Loucy (cell line): ENCODE results near the gene CDKN1A.

ENCODE experiments used
- H2AFZ ChIP-seq: fragments of 200-600 bp; sonication (generic); 2 replicates; pipeline ENCODE4 v1.6.0; 2016; ENCODE audit warnings: antibody characterized with exemption, mild to moderate bottlenecking, low read length, moderate library complexity
- H3F3A ChIP-seq: fragments of 200-600 bp; 2 replicates; pipeline ENCODE4 v1.6.0; 2016; ENCODE audit warnings: antibody characterized with exemption, low read depth, mild to moderate bottlenecking
- H3K27me3 ChIP-seq: fragments of 200-600 bp; sonication (generic); 2 replicates; pipeline ENCODE4 v1.6.1; 2014; ENCODE audit warnings: low read length, mild to moderate bottlenecking; ENCODE audit not compliant: insufficient read depth, poor library complexity, severe bottlenecking
- H3K36me3 ChIP-seq: fragments of 200-600 bp; sonication (generic); 2 replicates; pipeline ENCODE4 v1.6.1; 2016; ENCODE audit warnings: low read length; ENCODE audit not compliant: insufficient read depth
- H3K4me1 ChIP-seq: fragments of 200-600 bp; sonication (generic); 2 replicates; pipeline ENCODE4 v1.5.1; 2014; ENCODE audit warnings: low read length, mild to moderate bottlenecking; ENCODE audit not compliant: insufficient read depth, poor library complexity, severe bottlenecking
- H3K4me2 ChIP-seq: fragments of 200-600 bp; sonication (generic); 2 replicates; pipeline ENCODE4 v1.6.0; 2014; ENCODE audit warnings: antibody characterized with exemption, low read length, low read depth, mild to moderate bottlenecking; ENCODE audit not compliant: poor library complexity, severe bottlenecking
- H3K4me3 ChIP-seq: fragments of 200-600 bp; sonication (generic); 2 replicates; pipeline ENCODE4 v1.5.1; 2014; ENCODE audit warnings: low read length, mild to moderate bottlenecking, mixed read lengths; ENCODE audit not compliant: poor library complexity, severe bottlenecking
- H3K79me2 ChIP-seq: fragments of 200-600 bp; sonication (generic); 2 replicates; pipeline ENCODE4 v1.6.1; 2014; ENCODE audit warnings: low read length; ENCODE audit not compliant: insufficient read depth
- H3K9ac ChIP-seq: fragments of 200-600 bp; sonication (generic); 2 replicates; pipeline ENCODE4 v1.6.0; 2014; ENCODE audit warnings: mild to moderate bottlenecking, low read depth, low read length, moderate library complexity; ENCODE audit not compliant: poor library complexity, severe bottlenecking
- H3K9me2 ChIP-seq: fragments of 200-600 bp; sonication (generic); replicated peaks from 2 replicates; pipeline ENCODE4 v1.6.1; 2016; ENCODE audit warnings: low read depth, low read length, mixed read lengths
- H3K9me3 ChIP-seq: fragments of 200-600 bp; sonication (generic); 2 replicates; pipeline ENCODE4 v1.6.1; 2014; ENCODE audit warnings: mild to moderate bottlenecking, antibody characterized with exemption, low read length, low read depth; ENCODE audit not compliant: insufficient read depth
- H4K20me1 ChIP-seq: fragments of 200-600 bp; sonication (generic); 2 replicates; pipeline ENCODE4 v1.6.0; 2014; ENCODE audit warnings: antibody characterized with exemption, low read length, mild to moderate bottlenecking; ENCODE audit not compliant: insufficient read depth, poor library complexity, severe bottlenecking
- CTCF ChIP-seq: fragments of 200-600 bp; sonication (generic); conservative IDR thresholded peaks from 2 replicates; pipeline ENCODE4 v1.5.1; 2014; ENCODE audit warnings: mild to moderate bottlenecking, antibody characterized with exemption, low read length
- EZH2phosphoT487 ChIP-seq: fragments of 200-600 bp; IDR thresholded peaks from 2 replicates; pipeline ENCODE4 v1.6.1; 2018; ENCODE audit warnings: antibody characterized with exemption, mild to moderate bottlenecking, moderate library complexity, borderline replicate concordance

CDKN1A gene

GRCh38 chr6:36639171-36639808, 39.2 kb upstream of the CDKN1A start:
- no peaks in the 10 kb centered on the region for H3K9me2 ChIP-seq
- no peak overlapping the region; the same call in 1 of the 2 replicates for H2AFZ ChIP-seq
- H3K4me2 ChIP-seq = no peak overlapping the region
- peaks cover 6% of the 10 kb centered on the region for H3K4me1 ChIP-seq
- H3F3A ChIP-seq = no peaks in the 10 kb centered on the region
- TF ChIP-seq EZH2phosphoT487 (no peak), CTCF (no peak)
- no peak overlapping the region for H3K4me3 ChIP-seq
- no peaks in the 10 kb centered on the region for H3K27me3 ChIP-seq
- H3K36me3 ChIP-seq = no peaks in the 10 kb centered on the region
- H3K79me2 ChIP-seq = no peaks in the 10 kb centered on the region
- H3K9ac ChIP-seq = no peak overlapping the region
- no peaks in the 10 kb centered on the region for H4K20me1 ChIP-seq
- H3K9me3 ChIP-seq = no peaks in the 10 kb centered on the region

GRCh38 chr6:36641543-36641942, 37.0 kb upstream of the CDKN1A start:
- Histone ChIP-seq H2AFZ (peak overlapping the region; percentile 34), H3F3A (no peaks in the 10 kb centered on the region), H4K20me1 (no peaks in the 10 kb centered on the region), H3K4me1 (peaks cover 6% of the 10 kb centered on the region), H3K9me3 (no peaks in the 10 kb centered on the region), H3K79me2 (no peaks in the 10 kb centered on the region), H3K27me3 (no peaks in the 10 kb centered on the region), H3K36me3 (no peaks in the 10 kb centered on the region), H3K4me2 (no peak overlapping the region), H3K4me3 (no peak overlapping the region), H3K9me2 (no peaks in the 10 kb centered on the region), H3K9ac (no peak overlapping the region)
- no peak for TF ChIP-seq EZH2phosphoT487
- no peak for TF ChIP-seq CTCF

- no peaks in the 10 kb centered on the region for H3K9me3 ChIP-seq
- H3K4me3 ChIP-seq = no peak overlapping the region
- no peak overlapping the region for H3K9ac ChIP-seq
- H3K9me2 ChIP-seq = no peaks in the 10 kb centered on the region
- no peak overlapping the region for H2AFZ ChIP-seq
- peaks cover 6% of the 10 kb centered on the region for H3K4me1 ChIP-seq
- no peaks in the 10 kb centered on the region for H3K79me2 ChIP-seq
- H3K4me2 ChIP-seq = no peak overlapping the region
- no peaks in the 10 kb centered on the region for H3K36me3 ChIP-seq
- TF ChIP-seq EZH2phosphoT487 (no peak), CTCF (no peak)
- no peaks in the 10 kb centered on the region for H3K27me3 ChIP-seq
- no peaks in the 10 kb centered on the region for H3F3A ChIP-seq
- no peaks in the 10 kb centered on the region for H4K20me1 ChIP-seq
Measured at GRCh38 chr6:36642913-36643817, 35.3 kb upstream of the CDKN1A start.
